OCI-LY7 (cell line): Measurements from ENCODE around the gene PPT2. TPM values are rescaled to one million over a fixed set of nuclear protein-coding genes. Genes with fewer than 3 reads are reported as not detected.

ENCODE experiments used
- BruUV-seq: library from RNA; stranded (reverse); fragments of 400-500 nt; replicated peaks from 2 replicates; lab custom pipeline; 2021; lab: Mats Ljungman, UMichigan
- CTCF ChIA-PET: fragments of 300-600 bp; sonication (Branson Sonifier 250); formaldehyde crosslinking; loops from one replicate; lab custom pipeline; 2022; ENCODE audit warnings: antibody characterized with exemption; ENCODE audit not compliant: unreplicated experiment; lab: Charles Lee
- POLR2A ChIA-PET: fragments of 300-600 bp; sonication (Branson Sonifier 250); formaldehyde crosslinking; loops from one replicate; lab custom pipeline; 2022; ENCODE audit warnings: antibody characterized with exemption; lab: Charles Lee
- DNase-seq: peaks from one replicate; pipeline ENCODE4 v3.0.0-alpha.2; 2015; ENCODE audit warnings: low spot score
- H2AFZ ChIP-seq: fragments of 200-600 bp; sonication (generic), shearing (Covaris generic); 2 replicates; pipeline ENCODE4 v1.6.1; 2014; ENCODE audit warnings: mild to moderate bottlenecking, antibody characterized with exemption, low read length, moderate library complexity
- H3K27ac ChIP-seq: fragments of 200-600 bp; sonication (generic); 2 replicates; pipeline ENCODE4 v1.5.1; 2014; ENCODE audit warnings: mixed run types, low read depth, mild to moderate bottlenecking, moderate library complexity, low read length, inconsistent platforms; ENCODE audit not compliant: poor library complexity, severe bottlenecking
- H3K36me3 ChIP-seq: fragments of 200-600 bp; sonication (generic); 2 replicates; pipeline ENCODE4 v1.6.1; 2014; ENCODE audit warnings: mild to moderate bottlenecking, antibody characterized with exemption, low read length, moderate library complexity, mixed read lengths; ENCODE audit not compliant: insufficient read depth
- H3K4me1 ChIP-seq: fragments of 200-600 bp; sonication (generic); 2 replicates; pipeline ENCODE4 v1.5.1; 2014; ENCODE audit warnings: mild to moderate bottlenecking, low read length; ENCODE audit not compliant: insufficient read depth, poor library complexity, severe bottlenecking
- H3K4me2 ChIP-seq: fragments of 200-600 bp; sonication (generic); 2 replicates; pipeline ENCODE4 v1.6.1; 2014; ENCODE audit warnings: mild to moderate bottlenecking, low read length
- H3K4me3 ChIP-seq: fragments of 200-600 bp; sonication (generic); 2 replicates; pipeline ENCODE4 v1.5.1; 2014; ENCODE audit warnings: mild to moderate bottlenecking, low read depth, low read length; ENCODE audit not compliant: poor library complexity, severe bottlenecking
- H3K79me2 ChIP-seq: fragments of 200-600 bp; sonication (generic); 2 replicates; pipeline ENCODE4 v1.6.1; 2016; ENCODE audit warnings: low read depth, mild to moderate bottlenecking, low read length, moderate library complexity, mixed read lengths; ENCODE audit not compliant: insufficient read depth
- H3K9me2 ChIP-seq: fragments of 200-600 bp; sonication (generic); 2 replicates; pipeline ENCODE4 v1.6.1; 2016; ENCODE audit warnings: mild to moderate bottlenecking, low read length, mixed read lengths; ENCODE audit not compliant: insufficient read depth
- H3K9me3 ChIP-seq: fragments of 200-600 bp; sonication (generic); 2 replicates; pipeline ENCODE4 v1.6.1; 2014; ENCODE audit warnings: mild to moderate bottlenecking, mixed run types, low read length, mixed read lengths
- H4K20me1 ChIP-seq: fragments of 200-600 bp; sonication (generic); 2 replicates; pipeline ENCODE4 v1.6.1; 2014; ENCODE audit warnings: mild to moderate bottlenecking, antibody characterized with exemption, low read length, moderate library complexity, mixed read lengths; ENCODE audit not compliant: insufficient read depth
- EZH2phosphoT487 ChIP-seq: fragments of 200-600 bp; sonication (generic); IDR thresholded peaks from 2 replicates; pipeline ENCODE4 v1.6.1; 2018; ENCODE audit warnings: low read depth, borderline replicate concordance, mild to moderate bottlenecking, mixed run types, antibody characterized with exemption, low read length, moderate library complexity, mixed read lengths
- intact Hi-C: fragments of 100-400 bp; cut with micrococcal nuclease; formaldehyde crosslinking; loops from one replicate; pipeline ENCODE4 v1.10.0; 2022; ENCODE audit not compliant: unreplicated experiment
- total RNA-seq, 2 experiments: library from RNA; depleted of rRNA in 1 of 2; stranded (reverse); fragments of >200 nt in 1 of 2; shearing (Covaris generic) in 1 of 2; gene quantifications; 2 replicates each; pipeline ENCODE4 v1.2.3, GENCODE V29; 2014 to 2022
- TF ChIP-seq, protein P1 (sequence below): fragments of 200-600 bp; sonication (generic); conservative IDR thresholded peaks from 2 replicates; pipeline ENCODE4 v1.5.1; 2014; ENCODE audit warnings: mild to moderate bottlenecking, antibody characterized with exemption, low read length, moderate library complexity, mixed read lengths

Gene PPT2
- total RNA-seq, 2 experiments from 2014 or later = 39.0 to 111 TPM

DNA sequence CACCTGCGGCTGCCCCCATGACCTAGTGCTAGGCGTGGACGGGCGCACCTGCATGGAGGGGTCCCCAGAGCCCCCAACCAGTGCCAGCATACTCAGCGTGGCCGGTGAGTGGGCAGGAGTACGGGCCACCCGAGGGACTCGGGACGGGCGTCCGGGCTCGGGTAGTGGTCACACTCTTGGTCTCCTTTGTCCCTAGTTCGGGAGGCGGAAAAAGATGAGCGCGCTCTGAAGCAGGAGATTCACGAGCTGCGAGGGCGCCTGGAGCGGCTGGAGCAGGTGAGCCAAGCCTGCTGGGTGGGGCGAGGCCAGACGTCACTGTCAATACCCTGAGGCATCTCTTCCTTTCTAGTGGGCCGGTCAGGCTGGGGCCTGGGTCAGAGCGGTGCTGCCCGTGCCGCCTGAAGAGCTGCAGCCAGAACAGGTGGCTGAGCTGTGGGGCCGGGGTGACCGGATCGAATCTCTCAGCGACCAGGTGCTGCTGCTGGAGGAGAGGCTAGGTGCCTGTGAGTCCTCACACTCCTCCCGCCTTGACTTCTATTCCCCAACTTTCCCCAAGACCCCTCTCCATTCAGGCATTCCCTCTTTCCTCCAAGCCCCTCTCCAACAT lies 13.3 kb downstream of the PPT2 start:
- H3K9me2 ChIP-seq = no peaks in the 10 kb centered on the region
- intact Hi-C loops = no loop called here
- no TSS peak for BruUV-seq
- no peak overlapping the region for H3K4me3 ChIP-seq
- TF ChIP-seq EZH2phosphoT487 = no peak
- TF ChIP-seq, protein P1, sequence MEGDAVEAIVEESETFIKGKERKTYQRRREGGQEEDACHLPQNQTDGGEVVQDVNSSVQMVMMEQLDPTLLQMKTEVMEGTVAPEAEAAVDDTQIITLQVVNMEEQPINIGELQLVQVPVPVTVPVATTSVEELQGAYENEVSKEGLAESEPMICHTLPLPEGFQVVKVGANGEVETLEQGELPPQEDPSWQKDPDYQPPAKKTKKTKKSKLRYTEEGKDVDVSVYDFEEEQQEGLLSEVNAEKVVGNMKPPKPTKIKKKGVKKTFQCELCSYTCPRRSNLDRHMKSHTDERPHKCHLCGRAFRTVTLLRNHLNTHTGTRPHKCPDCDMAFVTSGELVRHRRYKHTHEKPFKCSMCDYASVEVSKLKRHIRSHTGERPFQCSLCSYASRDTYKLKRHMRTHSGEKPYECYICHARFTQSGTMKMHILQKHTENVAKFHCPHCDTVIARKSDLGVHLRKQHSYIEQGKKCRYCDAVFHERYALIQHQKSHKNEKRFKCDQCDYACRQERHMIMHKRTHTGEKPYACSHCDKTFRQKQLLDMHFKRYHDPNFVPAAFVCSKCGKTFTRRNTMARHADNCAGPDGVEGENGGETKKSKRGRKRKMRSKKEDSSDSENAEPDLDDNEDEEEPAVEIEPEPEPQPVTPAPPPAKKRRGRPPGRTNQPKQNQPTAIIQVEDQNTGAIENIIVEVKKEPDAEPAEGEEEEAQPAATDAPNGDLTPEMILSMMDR = no peak
- no peak for DNase-seq
- H3K36me3 ChIP-seq = peaks cover 56% of the 10 kb centered on the region
- no peaks in the 10 kb centered on the region for H4K20me1 ChIP-seq
- no peak overlapping the region for H2AFZ ChIP-seq
- ChIA-PET CTCF (no interaction called here), POLR2A (no interaction called here)
- H3K4me1 ChIP-seq = peaks cover 10% of the 10 kb centered on the region
- H3K9me3 ChIP-seq = no peaks in the 10 kb centered on the region
- no peaks in the 10 kb centered on the region for H3K79me2 ChIP-seq
- no peak overlapping the region for H3K27ac ChIP-seq
- H3K4me2 ChIP-seq = no peak overlapping the region

DNA sequence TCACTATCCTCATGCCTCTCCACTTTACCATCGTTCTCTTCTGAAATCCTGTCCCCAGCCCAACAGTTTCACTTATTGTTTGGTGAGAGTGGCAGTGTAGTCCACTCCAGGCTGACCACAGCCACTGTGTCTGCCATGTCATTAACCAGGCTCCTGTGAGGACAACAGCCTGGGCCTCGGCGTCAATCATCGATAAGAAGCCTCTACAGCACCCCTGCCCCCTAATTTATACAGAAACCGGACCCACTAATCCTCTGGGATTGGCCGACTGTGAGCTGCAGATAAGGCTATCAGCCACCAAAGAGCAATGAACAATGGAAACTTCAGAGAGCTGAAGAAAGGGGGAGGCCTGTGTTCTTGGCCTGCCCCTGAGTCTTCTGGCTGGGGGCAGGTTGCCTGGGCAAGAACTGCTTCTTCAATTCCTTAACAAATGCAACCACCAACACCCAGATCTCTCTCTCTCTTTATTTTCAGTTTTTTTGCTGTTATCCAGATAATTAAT lies 13.9 kb downstream of the PPT2 start:
- intact Hi-C loops = no loop called here
- POLR2A ChIA-PET = no interaction called here
- CTCF ChIA-PET = no interaction called here
- Histone ChIP-seq H3K36me3 (peaks cover 51% of the 10 kb centered on the region), H4K20me1 (no peaks in the 10 kb centered on the region), H3K4me1 (peaks cover 11% of the 10 kb centered on the region), H3K4me2 (peak overlapping the region; percentile 18; the same call in 1 of the 2 replicates), H3K79me2 (no peaks in the 10 kb centered on the region), H2AFZ (no peak overlapping the region), H3K4me3 (no peak overlapping the region), H3K9me2 (no peaks in the 10 kb centered on the region), H3K9me3 (no peaks in the 10 kb centered on the region), H3K27ac (peak overlapping the region; percentile 28)
- DNase-seq = no peak
- TSS peak; percentile 67 for BruUV-seq
- TF ChIP-seq, protein P1 = no peak
- TF ChIP-seq EZH2phosphoT487 = no peak

DNA sequence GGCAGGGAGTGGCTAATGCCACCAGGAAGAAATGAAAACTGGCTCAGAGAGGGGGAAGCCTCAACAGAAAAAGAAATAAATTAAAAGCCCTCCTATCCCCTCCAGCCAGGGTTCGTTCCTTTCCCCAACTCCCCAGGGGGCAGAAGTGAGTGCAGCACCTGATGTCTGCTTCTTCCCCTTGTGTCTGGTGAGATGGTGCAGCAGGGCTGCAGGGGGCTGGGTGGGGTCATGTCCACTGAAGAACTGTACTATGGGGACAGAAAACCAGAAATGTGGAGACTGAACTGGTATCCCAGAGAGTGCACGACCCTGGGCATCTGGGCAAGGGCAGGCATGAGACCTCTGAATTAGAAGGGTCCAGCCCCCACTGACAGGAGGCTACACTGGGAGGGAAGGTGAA lies 14.4 kb downstream of the PPT2 start:
- no peaks in the 10 kb centered on the region for H4K20me1 ChIP-seq
- H3K4me3 ChIP-seq = no peak overlapping the region
- CTCF ChIA-PET = no interaction called here
- peaks cover 17% of the 10 kb centered on the region for H3K4me1 ChIP-seq
- H2AFZ ChIP-seq = no peak overlapping the region
- DNase-seq = peak; percentile 38
- POLR2A ChIA-PET = no interaction called here
- TSS peak; percentile 78 for BruUV-seq
- no peak for TF ChIP-seq EZH2phosphoT487
- TF ChIP-seq, protein P1 = peak; percentile 33; the same call in 1 of the 2 replicates
- H3K4me2 ChIP-seq = peak overlapping the region; percentile 18; the same call in 1 of the 2 replicates
- no peaks in the 10 kb centered on the region for H3K79me2 ChIP-seq
- no peaks in the 10 kb centered on the region for H3K9me2 ChIP-seq
- peaks cover 45% of the 10 kb centered on the region for H3K36me3 ChIP-seq
- intact Hi-C loops = no loop called here
- peak overlapping the region; percentile 28 for H3K27ac ChIP-seq
- no peaks in the 10 kb centered on the region for H3K9me3 ChIP-seq
